Nucleus accumbens (tissue), 56 donors: ENCODE results near the gene EBF3.

Source experiments
- DNase-seq, 56 donors: peaks; one replicate each; lab custom pipeline; 2025; lab: John Stamatoyannopoulos, UW

Gene EBF3, protein sequence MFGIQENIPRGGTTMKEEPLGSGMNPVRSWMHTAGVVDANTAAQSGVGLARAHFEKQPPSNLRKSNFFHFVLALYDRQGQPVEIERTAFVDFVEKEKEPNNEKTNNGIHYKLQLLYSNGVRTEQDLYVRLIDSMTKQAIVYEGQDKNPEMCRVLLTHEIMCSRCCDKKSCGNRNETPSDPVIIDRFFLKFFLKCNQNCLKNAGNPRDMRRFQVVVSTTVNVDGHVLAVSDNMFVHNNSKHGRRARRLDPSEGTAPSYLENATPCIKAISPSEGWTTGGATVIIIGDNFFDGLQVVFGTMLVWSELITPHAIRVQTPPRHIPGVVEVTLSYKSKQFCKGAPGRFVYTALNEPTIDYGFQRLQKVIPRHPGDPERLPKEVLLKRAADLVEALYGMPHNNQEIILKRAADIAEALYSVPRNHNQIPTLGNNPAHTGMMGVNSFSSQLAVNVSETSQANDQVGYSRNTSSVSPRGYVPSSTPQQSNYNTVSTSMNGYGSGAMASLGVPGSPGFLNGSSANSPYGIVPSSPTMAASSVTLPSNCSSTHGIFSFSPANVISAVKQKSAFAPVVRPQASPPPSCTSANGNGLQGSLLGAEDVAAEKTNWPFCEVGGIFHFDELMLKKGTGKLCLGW

DNA sequence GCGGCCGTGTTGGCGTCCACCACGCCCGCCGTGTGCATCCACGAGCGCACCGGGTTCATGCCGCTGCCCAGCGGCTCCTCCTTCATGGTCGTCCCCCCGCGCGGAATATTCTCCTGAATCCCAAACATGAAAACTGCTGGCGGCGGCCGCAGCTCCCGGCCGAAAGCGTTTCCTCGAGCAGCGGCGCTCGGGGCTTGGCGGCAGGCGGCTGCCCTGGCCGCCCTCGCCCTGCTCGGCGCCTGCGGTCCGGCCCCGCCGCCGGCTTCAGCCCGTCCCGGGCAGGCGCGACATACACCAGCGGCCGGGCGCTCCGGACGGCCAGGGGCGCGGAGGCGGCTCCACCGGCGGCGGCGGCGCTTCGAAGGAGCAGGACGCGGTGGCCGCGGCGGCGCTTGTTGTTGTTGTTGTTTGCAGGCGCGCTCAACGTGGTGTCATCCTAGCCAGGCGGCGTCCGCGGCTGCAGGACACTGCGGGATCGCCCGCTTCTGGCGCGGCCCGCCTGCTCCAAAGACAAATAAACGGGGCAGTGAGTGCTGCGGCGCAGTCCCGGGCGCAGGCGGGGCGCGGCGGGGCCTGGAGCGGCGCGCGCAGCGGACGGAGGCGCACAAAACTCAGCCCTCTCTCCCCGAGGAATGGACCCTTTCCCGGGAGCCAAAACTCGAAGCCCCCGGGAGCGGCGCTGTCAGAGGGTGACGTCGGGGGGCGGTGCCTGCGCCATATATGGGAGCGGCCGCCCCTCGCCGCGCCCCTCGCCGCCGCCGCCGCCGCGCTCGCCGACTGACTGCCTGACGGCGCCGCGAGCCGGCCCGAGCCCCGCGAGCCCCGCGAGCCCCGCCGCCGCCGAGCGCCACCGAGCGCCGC is at the start of gene EBF3:
Gene EBF3 (minus strand): TSS at position 634 of the 861 bp plus-strand sequence. CDS start 506 bp downstream, at position 128.
- no peak for DNase-seq

DNA sequence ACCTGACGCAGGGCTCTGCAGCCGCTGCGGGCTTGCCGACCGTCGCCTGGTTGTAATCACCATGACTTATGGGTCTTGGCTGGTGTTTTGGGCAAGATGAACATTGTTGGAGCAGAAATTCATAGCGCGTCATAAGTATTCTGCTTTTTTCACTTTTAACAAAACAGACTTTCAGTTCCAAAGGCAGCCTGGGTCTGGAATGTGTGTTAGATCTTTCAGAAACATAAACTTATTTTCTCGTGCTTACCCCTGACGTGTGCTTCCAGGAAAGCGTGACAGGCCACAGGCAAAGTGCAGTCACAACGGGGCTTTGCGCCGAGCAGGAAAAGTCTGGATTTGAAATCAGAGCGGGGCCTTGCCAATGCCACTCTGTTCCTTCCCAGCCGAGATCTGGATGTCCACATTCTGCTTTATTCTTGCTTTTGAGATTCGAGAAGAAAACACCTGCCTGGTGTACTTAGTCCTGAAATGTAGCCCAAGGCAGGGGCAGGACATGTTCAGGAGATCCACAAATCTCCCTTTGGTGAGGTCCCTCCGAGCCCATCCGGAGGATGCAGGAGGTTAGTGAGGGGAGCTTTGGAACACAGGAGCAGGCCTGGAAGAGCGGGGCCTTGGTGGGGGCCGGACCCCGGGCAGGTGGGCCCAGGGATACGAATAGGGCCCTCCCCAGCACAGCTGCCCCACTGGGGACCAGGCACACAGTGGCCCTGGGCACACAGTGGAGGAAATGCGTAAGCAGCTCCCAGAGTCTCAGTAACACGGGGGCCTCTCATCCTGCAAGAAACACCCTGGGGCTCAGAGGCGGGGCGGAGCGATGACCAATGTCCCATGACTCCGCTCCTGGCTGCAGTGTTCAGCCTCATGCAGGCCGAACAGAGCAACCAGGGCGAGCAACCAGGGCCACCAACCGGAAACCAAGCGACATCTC is 49.5 kb upstream of the EBF3 start:
- no peak for DNase-seq

DNA sequence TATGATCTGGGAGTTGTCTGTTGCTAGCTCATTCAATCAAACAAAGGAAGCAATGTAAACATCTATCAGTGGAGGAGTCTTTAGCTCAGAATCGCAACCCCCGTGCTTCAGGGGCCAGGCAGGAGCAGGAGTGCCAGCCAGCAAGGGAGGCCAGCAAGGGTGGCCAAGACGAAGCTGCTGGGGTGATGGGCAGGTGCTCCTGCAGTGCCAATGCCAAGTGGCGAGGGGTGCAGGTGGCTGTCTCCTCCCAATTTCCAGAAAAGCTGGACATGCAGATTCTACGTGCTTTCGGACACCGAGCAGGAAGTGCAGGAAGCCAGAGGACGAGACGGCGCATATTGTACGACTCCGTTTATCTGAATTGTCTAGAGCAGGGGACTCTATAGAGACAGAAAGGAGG is 48.1 kb upstream of the EBF3 start:
- DNase-seq: no peak

DNA sequence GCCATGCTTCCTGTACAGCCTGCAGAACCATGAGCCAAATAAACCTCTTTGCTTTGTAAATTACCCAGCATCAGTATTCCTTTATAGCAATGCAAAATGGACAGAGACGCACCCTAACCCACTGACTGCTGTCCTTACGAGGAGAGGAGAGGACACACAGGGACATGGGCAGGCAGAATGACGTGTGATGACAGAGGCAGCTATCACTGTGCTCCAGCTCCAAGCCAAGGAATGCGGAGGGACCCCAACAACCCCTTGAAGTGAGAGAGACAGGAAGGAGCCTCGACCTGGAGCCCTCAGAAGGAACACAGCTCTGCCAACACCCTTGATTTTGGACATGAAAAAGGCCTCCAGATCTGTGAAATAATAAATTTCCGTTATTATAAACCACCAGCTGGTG is 46.6 kb upstream of the EBF3 start:
- DNase-seq: no peak

DNA sequence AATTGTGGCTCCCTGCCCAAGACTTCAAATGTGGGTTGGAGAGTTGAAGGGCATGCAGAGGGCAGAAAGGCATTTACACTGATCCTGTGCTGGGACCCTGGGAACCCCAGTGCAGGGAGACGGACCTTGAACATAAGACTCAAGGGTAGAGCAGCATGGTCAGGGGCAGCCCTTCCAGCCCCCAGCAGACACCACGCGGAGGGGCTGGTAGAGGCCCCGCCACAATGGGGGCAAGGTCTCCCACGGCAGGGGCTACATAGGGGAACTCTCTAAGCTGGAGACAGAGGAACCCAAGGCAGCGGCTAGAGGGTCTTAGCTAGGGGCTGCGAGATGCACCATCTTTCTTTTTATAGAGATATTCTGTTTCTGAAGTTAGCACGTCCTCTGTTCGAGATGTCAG is 45.2 kb upstream of the EBF3 start:
- no peak for DNase-seq

DNA sequence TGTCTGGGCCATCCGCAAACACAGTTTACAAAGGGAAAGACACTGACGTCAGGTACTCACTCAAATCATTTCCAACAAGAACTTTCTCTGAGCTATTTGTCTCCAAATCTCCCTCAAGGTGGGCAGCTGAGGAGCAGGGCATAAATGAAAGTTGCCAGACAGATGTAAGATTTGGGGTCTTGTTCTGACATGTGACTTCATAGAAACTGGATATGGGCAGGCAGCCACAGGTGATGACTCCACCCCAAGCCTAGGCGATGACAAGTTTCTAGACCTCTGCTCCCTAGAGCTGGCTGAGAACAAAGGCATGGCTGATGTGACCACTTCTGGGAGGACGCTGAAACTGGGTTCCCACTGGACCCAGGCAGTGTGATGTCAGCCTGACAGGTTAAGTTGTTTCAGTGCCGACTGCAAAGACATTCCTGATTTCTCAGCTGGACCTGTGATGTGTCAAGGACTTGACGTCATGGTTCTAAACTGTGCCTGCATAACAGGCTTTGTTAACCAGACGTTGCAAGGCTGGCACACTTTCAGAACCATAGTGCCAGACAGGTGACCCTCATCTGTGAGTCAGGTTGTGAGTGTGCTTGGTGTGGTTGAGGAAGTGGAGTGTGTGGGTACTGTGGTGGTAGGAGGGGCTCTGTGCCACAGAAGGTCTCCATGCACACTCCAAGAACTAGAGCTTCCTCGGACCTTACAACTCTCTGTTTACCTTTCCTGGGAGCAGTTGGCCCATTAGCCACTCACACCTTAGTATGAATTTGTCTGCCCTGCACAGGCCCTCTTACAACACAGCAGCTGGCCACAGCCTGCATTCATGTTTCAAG is 39.9 kb upstream of the EBF3 start:
- DNase-seq: no peak

DNA sequence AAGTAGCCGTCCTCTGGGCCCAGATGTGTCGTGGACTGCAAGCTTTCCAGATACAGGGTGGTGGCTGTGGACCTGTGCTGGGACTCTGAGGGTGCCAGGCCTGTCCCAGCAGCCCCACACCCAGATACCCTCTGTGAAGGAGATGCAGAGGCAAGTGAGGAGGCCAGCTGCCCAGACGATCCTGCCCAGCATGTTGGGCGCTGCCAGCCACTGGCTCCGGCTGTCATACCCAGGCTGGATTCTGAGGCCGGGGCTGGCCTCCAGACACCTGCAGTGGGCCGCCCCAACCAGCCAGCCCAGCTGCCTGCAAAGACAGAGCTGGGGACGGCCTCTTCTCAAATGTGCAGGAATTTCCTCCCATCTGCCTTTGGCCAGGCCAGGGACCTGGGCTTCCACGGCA is 39.1 kb upstream of the EBF3 start:
- no peak for DNase-seq

DNA sequence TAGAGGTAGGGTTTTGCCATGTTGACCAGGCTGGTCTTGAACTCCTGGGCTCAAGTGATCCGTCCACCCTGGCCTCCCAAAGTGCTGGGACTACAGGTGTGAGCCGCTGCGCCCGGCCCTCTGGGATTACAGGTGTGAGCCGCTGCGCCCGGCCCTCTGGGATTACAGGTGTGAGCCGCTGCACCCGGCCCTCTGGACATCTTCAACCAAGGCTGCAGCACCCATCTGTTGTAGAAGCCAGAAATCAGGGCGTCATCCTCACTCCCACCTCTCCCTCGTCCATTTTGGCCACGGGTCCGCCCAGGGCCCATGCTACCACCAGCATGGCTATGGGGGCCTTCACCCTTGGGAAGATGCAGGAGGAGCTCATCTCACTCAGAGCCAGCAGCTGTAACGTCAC is 38.5 kb upstream of the EBF3 start:
- DNase-seq: no peak

DNA sequence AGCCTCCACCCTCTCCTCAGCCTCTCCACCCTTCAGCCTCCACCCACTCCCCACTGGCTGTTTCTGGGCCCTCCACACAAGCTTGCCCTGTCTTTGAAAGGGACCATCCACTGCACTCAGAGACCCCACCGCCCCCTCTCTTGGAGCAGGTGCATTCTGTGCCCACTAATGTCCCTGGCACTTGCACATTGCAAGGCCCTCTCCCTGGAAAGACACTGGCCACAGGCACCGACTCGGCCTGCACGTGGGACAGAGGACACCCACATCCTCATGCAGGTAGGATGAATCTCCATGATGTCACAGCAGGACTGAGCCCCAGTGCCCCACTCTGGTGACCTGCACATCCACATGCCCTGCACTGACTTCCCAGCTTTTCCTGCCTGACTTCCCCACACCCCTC is 36.8 kb upstream of the EBF3 start:
- DNase-seq: no peak

DNA sequence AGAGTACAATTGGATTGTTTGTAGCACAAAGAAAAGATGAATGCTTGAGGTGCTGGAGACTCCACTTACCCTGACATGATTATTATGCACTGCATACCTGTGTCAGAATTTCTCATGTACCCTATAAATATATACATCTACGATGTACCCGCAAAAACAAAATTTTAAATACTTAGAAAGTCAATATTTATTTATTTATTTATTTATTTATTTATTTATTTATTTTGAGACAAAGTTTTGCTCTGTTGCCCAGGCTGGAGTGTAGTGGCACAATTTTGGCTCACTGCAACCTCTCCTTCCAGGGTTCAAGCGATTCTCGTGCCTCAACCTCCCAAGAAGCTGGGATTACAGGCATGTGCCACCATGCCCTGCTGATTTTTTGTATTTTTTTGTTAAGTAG is 35.1 kb upstream of the EBF3 start:
- DNase-seq: no peak

DNA sequence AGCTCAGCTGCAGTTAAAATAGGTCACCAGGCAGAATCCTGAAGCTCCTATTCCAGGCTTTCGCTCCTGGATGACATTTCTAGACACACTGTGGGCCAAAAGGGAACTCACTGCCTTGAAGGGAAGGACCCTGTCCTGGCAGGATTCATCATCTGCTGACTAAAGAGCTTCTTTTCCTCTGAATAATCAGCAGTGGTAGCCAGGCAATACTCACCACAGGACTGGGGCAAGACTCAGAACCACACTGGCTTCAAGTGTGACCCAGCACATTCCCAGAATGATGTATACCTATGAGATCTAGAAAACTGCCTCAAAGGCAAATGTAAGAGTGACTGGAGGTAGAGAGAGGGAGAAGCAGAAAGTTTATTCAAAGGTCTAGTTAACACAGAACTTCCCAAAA is 29.5 kb upstream of the EBF3 start:
- no peak for DNase-seq

DNA sequence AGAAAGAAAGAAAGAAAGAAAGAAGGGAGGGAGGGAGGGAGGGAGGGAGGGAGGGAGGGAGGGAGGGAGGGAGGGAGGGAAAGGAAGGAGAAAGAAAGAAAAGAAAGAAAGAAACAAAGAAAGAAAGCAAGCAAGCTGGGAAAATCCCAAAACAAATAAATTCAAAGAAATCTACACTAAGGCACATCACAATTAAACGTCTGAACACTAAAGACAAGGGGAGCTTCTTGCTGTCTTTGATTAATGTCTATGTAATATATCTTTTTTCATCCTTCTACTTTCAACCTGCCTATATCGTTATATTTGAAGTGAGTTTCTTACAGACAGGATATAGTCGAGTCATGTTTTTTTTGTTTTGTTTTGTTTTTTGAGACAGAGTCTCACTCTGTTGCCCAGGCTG is 28.3 kb upstream of the EBF3 start:
- DNase-seq: no peak

DNA sequence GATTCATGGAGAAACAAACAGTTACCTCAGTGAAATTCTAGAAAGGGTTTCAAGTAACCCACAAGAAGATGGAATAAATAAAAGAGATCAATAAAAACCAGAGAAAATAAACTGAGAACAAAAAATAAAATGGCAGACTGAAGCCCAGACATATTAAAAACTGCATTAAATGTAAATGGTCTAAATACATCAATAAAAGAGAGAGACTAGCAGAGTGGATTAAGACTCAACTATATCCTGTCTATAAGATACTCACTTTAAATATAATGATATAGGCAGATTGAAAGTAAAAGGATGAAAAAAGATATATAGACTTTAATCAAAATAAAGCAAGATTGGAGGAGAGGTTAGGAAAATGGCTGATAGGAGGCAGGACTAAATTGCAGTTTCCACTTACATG is 18.8 kb upstream of the EBF3 start:
- no peak for DNase-seq

DNA sequence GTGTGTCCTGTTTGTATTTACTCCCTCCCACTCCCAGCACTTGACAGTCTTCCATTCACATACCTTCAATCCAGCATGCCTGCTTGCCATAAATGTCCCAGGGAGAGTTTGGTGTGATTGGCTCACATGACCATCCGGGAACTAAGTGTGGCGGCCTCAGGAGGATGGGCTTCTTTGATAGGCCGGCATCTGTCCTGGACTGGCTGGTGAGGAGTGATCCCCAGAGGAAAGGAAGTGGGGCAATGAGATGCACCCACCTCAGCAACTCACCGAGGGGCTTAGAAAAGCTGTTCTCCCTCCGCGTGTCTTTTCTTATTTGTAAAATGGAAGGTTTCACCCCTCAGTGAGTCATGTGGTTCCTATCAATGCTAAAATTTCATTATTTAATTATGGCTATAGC is 14.9 kb upstream of the EBF3 start:
- no peak for DNase-seq

DNA sequence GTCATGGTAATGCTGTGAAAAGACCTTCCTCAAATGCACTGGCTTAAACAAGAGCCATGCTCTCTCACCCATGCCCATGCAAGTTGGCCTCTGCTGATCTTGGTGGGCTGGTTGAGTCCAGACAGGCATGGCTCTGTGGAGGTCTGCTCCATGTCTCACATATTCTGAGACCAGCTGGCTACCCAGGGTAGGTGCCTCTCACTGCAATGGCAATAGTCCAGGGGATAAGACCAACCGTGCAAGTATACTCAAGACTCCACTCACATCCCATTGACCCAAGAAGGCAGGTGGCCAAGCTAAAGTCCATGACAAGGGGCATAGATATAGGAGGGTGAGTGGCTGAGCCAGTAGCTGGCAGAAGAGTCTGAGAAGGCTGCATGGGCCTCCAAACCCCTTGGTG is 14.2 kb upstream of the EBF3 start:
- DNase-seq: no peak

DNA sequence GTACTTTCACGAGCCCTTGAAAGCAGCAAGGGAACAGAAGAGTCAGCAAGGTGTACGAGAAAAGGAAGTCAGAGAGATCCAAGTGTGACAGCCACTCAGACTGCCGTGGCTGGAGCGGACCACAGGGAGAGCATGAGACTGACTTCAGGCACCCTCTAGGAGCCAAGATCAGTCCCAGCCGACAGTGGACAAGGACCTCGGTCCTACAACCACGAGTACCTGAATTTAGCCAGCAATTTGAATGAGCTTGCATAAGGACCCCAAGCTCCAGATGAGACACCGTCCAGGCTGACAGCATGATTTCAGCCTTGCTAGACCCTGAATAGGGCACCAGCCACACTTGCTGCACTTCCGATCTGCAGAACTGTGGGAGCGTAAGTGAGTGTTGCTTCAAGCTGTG is 13.7 kb upstream of the EBF3 start:
- DNase-seq: no peak

DNA sequence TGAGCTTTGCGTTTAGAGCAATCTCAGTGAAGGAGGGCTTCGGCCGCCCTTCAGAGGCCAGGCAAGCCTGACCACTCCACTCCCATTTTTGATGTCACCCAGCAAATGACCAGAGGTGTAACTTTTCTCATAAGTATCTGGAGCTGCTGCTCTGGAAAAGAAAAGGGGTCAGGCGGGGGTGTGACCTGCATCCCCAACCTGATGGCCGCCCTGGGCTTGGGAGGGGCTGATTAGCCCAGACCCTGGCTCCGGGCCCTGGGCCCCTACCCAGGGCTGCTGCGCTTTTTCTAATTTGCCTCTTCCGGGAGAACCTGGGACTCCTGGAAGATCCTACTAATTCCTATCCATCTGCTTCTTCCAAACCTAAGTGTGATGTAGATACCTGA is 9.6 kb upstream of the EBF3 start:
- no peak for DNase-seq

DNA sequence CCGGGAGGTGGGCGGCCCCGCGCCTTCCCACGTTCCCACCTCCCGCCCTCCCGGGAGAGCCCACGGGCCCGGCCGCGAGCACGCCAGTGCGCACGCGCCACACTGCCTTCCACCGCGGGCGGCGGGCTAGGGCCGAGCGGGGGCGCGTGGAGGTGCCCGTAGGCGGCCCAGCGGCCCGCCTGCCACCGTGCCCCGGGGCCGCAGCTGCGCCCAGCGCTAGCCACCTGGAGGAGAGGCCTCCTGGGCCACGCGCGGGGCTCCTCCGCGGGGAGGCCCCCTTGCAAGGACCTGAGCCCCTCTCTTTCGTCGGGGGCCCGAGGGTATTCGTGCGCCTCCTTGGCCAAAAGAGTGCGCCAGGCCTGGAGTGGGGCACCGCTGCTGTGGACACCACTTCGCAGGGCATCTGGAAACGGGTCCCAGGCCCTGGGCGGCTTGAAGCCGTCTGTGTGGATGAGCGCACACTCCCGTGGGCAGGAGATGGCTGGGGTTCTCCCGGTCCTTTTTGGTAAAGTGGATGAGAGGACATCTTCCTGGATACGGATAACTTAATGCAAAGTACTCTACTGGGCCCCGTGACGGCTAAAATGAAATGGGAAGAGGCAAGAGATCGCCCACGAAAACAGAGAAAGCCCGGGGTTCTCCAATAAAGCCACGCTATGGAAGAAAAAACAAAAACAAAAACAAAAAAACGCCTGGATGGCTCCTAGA is 9.0 kb upstream of the EBF3 start:
- no peak for DNase-seq
